GM19463 (cell line): ENCODE measurements around the gene SPATA2L.

Experiments used
- ATAC-seq: cut with Tn5 transposase; IDR thresholded peaks from one replicate; pipeline ENCODE4 v1.9.1; 2021; ENCODE audit warnings: mild to moderate bottlenecking, moderate library complexity; ENCODE audit not compliant: unreplicated experiment

SPATA2L gene, protein sequence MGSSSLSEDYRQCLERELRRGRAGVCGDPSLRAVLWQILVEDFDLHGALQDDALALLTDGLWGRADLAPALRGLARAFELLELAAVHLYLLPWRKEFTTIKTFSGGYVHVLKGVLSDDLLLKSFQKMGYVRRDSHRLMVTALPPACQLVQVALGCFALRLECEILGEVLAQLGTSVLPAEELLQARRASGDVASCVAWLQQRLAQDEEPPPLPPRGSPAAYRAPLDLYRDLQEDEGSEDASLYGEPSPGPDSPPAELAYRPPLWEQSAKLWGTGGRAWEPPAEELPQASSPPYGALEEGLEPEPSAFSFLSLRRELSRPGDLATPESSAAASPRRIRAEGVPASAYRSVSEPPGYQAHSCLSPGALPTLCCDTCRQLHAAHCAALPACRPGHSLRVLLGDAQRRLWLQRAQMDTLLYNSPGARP

DNA sequence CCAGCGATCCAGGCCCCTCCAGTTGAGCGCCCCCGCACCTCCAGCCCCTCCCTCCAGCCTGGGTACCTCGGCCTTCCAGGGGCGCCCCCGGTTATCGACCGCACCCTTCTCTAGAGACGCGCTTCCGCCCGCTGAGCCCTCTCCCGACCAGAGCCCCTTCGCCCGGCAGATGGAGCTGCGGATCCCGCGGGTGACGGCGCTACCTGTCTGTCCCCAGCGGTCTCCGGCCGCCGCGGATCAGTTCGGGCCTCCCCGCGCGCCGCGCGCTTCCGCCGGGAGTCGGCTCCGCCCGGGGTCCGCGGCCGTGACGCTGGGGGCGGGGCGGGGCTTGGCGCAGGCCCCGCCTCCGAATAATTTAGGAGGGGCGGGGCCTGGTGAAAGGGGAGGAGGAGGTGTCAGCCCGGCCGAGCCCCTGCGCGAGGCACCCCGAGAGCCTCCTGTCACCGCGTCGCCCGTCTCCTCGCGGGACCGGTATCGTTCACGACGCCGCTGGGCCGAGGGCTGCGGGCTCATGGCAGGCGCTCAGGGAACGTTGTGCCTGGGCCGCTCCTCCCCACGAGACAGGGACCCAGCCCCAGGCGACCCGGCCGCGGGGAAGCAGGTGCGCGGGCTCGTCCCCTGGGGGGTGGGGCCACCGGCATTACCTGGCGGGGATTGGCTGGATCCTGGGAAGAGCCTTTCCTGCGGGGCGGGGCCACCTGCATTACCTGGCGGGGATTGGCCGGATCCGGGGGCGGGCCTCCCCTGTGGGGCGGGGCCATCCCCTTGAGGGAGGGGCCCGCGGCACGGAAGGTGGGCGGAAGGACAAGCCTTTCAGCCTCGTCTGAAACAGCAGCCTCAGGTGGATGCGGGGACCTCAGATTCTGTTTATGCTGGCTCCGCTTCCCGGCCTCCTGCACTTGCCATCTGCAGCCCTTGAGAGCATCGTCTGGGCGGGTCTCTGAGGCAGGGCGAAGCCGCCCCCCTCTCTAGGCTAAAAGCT, at the start of gene SPATA2L:
Gene SPATA2L, minus strand, starts transcription at position 281 of the 982 bp plus-strand sequence. CDS start 473 bp downstream, outside the sequence.
- peak; percentile 63 for ATAC-seq

DNA sequence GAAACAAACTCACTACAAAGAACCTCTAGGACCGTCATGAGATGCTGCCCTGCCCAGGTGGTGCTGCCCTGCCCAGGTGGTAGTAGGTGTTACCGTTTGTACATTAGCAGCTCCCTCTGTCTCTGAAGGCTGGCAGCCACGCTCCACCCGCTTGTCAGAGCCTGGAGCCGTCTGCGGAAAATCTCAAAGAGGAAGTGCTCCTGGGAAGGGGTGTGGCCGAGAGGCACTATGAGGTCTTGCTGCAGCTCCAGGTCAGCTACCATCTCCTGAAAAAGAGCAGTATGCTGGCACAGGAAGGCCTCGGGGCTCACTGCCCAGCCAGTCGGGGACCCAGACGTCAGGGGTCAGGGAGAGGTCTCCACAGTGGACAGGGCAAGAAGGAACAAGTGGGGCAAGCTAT, 48.1 kb upstream of the SPATA2L start:
- no peak for ATAC-seq

DNA sequence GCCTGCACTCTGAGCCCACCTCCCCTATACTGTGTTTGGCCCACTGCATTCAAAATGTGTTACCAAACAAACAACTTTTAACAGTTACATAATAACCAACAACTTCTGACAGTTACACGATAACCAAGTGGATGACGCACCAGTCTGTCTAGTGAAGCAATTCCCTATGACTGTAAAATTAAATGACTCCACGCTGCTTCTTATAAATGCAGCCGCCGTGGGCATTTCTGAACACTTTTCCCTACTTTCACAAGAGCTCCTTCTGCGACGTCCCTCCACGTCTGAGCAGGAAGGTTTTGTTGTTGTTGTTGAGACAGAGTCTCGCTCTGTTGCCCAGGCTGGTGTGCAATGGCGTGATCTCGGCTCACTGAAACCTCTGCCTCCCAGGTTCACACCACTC, 47.4 kb upstream of the SPATA2L start:
- no peak for ATAC-seq

DNA sequence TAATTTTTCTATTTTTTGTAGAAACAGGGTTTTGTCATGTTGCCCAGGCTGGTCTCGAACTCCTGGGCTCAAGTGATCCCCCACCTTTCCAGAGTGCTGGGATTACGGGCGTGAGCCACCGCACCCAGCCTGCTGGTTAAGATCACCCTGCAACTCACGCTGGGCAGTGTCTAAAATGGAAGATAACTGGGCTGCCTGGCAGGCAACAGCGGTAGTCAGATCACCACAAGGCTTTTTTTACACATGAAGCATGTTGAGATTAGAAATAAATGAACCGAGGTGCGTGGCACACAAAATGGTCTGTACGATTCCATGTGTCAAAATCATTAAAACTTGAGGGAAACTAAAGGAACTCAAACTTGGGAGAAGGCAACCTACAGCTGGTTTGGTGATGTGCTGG, 46.6 kb upstream of the SPATA2L start:
- ATAC-seq: no peak

DNA sequence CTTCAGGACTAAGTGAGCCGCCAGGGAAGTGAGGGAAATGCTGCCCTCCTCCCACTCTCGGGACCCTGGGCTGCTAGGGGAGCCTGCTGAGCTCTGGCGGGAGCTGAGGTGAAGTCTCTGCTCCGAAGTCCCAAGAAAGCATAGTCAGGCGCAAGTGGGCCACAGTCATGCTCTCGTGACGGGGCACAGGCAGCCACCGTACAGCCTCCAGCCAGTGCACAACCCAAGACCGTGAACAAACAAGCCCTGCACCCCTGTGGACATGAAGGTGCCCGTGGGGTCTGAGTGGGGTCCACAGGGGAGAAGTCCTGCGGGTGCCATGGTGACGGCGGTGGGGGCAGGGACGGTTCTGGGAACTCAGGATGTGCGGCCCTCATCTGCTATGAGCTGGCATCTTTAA, 44.5 kb upstream of the SPATA2L start:
- no peak for ATAC-seq

DNA sequence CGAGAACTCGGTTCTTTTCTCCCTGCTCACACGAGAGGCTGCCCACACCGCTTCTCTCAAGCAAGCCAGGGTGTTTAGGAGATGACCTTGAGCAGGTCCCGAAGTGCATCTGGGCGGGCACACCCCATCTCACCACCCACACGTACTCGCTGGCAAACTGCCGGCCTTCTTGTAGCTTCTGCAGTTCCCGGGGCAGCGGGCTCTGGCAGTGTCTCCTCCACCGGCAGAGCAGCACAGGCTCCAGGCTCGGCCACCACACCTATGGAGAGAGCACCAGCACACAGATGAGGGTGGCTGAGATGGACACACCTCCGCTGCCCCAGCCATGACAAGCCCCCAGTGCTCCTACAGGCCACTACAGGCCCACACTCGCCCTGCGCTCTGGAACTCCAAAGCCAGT, 43.3 kb upstream of the SPATA2L start:
- ATAC-seq: no peak

DNA sequence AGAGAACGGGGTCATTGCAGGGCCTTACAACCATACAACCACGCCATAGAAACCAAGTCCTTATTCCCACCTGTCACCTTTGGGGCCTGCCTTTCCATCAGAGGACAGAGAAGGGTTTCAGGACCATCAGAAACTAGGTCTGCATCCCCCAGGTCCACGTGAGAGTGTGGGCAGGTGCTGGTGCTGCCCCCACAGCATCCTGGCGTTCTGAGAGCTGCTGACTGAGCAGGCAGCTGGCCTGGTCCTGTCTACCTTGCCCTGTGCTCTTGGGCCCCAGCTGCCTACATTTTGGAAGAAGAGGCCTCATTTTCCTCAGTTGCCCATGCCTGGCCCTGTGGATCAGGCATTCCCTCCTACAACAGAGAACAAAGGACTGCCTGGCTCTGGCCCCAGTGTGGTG, 41.4 kb upstream of the SPATA2L start:
- no peak for ATAC-seq

DNA sequence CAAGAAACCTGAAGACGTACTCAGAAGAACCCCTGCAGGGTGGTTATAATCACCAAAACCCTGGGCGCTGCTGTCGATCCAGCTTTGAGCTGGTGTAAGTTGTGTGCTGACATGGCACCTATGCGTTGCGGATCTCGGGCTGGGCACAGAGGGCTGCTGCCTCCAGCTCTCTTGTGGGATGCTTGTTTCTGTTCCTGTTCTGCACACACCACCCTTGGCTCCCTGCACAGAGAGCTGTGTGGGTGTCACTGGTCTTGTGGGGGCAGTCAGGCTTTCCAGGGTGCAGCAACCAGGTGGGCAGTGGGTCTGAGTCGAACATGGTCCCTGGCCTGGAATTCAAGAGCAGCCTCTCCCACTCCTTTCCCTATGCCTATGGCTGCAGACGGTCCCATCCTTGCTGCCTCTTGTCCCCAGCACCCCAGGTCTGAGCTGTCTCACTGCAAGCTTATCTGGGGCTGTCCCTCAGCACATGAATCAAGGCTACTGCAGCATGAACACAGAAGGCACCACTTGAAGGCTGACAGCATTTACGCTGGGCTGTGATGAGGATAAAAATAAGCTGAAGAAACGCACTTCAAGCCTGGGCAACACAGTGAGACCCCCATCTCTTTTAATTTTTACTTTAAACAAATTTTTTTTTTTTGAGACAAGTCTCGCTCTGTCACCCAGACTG, 40.0 kb upstream of the SPATA2L start:
- no peak for ATAC-seq

DNA sequence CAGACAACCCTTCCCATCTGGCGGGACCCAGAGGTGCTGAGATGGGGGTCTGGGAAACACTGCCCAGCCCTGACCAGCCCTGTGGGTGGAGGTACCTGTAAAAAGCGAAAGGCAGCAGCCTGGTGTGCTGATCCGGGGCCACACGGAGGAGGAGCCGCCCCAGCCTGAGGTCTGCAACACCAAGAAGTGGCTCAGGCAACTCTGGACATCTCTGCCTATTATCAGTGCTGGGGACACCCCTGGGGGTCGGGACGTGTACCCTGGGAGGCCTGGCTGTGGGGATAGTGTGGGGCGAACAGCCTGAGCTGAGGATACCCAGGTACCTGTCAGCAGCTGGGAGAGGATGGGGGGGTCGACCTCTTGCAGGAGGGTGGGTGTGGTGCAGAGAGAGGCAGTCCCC, 37.9 kb upstream of the SPATA2L start:
- ATAC-seq: no peak

DNA sequence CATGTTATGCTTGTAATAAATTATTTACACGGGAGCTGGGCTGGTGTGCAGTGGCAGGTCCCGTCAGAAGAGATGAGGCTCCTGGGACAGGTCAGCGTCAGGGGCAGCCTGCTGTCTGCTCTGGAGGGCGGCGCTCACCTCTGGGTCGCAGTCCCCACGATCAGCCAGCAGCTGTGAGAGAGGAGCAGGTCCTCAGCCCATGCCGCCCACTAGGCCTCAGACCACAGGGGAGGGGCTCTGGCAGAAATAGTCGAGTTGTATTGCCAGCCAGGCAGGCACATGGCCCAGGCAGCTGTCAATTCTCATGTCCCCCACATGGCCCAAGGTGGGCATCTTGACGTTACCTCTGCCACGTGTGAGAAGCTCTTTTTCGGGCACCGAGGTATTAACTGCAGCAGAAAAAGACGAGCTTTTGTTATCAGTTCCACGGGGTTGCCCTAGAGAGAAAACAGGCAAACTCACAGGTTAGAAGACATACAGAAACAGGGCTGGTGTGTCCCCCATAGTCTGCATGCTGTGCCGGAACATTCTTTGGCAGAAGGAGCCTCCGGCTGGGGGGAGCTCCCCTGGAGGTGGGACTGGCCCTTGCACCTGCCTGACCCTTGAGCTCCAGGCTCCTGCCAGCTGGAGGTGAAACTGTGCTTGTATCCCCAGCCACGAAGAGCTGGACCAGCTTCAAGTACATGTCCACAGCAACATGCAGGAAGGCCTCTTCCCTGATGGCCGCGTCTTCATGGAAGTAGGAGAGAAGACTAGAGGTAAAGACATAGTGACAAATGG, 37.2 kb upstream of the SPATA2L start:
- ATAC-seq: no peak

DNA sequence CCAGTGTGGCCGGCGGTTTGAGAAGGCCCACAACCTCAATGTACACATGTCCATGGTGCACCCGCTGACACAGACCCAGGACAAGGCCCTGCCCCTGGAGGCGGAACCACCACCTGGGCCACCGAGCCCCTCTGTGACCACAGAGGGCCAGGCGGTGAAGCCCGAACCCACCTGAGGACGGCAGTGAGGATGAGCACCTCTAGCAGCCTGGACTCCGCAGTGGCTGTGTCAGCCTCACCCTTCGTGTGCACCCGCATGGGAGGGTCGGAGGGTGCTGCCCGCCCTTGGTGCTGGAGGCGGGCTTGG, 36.5 kb upstream of the SPATA2L start:
- no peak for ATAC-seq

DNA sequence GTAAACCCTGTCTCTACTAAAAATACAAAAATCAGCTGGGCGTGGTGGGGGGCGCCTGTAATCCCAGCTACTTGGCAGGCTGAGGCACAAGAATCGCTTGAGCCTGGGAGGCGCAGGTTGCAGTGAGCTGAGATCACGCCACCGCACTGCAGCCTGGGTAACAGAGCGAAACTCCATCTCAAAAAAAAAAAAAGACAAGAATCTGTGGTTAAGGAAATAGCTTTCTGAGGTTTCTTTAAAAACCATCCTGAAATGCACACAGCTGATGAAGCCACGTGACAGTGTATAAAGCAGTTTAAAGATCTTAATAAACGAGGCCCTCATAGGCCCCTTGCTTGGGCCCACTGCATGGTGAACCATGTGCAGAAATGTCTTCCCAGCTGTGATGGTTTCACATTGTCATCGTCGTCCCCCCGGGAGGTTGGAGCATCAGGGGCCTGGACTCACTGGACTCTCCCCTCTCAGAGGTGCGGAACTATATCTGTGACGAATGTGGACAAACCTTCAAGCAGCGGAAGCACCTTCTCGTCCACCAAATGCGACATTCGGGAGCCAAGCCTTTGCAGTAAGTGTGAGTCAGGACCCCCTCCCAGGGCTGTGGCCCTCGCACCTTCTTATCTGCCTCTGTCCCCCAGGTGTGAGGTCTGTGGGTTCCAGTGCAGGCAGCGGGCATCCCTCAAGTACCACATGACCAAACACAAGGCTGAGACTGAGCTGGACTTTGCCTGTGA, 36.0 kb upstream of the SPATA2L start:
- no peak for ATAC-seq

DNA sequence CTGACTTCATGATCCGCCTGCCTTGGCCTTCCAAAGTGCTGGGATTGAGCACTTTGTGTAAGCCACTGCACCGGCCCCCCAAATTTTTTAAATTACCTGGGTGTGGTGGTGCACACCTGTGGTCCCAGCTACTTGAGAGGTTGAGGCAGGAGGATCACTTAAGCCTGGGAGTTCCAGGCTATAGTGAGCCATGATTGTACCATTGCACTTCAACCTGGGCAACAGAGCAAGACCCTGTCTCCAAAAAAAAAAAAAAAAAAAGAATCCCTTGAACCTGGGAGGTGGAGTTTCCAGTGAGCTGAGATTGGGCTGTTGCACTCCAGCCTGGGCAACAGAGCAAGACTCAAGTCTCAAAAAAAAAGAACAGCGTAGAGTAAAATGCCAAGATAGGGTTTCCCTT, 35.0 kb upstream of the SPATA2L start:
- ATAC-seq: no peak

DNA sequence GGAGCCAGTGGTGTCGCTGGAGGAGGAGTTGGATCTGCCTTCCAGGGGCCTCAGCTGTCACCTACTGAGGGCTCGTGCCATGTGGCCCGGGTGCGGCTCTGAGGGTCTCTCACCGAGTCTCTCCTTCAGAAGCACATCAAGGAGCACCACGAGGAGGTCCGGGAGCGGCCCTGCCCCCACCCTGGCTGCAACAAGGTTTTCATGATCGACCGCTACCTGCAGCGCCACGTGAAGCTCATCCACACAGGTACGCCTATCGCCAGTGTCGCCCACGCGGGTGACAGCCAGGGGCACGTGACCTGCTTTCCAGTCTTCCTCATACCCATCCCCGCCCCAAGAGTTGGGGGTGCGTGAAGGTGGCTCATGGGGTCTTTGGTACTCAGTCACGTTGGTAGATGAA, 32.3 kb upstream of the SPATA2L start:
- no peak for ATAC-seq

DNA sequence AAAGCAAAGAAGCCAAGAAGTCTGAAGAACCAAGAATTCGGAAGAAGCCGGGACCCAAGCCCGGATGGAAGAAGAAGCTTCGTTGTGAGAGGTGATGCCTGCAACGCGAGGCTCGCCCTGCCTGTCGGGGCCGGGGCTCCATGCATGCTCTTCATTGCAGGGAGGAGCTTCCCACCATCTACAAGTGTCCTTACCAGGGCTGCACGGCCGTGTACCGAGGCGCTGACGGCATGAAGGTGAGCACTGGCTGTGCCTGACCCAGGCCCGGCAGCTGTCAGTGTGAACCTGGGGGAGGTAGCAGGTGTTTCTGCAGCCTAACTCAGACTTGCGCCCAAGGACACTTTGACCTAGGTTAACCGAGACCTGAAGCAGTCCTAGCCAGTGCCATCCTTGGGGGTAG, 31.8 kb upstream of the SPATA2L start:
- ATAC-seq: no peak

DNA sequence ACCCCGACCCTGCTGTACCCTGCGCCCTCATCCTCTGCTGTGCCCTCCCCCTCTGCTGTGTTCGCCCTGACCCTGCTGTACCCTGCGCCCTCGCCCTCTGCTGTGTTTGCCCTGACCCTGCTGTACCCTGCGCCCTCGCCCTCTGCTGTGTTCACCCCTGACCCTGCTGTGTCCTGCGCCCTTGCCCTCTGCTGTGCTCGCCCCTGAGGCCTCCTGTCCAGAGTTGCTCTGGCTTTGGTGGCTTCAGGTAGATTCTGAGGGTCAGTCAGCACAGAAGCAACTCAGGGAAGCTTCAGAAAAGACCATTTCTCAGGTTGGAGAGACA, 31.4 kb upstream of the SPATA2L start:
- no peak for ATAC-seq

DNA sequence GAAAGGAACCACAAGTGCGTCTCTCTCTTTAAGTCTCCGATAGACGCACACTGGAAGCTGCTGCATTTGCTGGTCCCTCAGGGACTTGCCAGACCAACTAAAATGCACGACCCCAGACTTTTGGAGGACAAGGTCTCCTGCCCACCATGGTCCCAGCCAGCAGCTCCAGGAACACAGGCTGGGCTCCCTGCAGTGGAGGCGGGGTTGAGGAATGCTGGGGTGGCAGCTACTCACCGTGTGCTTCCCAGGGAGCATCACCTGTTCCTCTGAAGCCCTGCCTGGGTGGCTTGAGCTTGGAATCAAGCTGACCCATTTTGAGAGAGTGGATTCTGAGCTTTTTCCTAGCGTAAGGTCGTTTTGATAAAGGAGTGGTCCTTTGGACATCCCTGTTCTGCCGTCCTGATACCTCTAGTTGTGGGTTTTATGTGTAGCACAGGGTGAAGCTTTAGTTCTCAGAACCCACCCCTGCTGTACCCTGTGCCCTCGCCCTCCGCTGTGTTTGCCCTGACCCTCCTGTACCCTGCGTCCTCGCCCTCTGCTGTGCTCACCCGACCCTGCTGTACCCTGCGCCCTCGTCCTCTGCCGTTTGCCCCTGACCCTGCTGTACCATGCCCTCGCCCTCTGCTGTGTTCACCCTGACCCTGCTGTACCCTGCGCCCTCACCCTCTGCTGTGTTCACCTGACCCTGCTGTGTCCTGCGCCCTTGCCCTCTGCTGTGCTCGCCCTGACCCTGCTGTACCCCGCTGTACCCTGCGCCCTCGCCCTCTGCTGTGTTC, 30.8 kb upstream of the SPATA2L start:
- ATAC-seq: no peak

DNA sequence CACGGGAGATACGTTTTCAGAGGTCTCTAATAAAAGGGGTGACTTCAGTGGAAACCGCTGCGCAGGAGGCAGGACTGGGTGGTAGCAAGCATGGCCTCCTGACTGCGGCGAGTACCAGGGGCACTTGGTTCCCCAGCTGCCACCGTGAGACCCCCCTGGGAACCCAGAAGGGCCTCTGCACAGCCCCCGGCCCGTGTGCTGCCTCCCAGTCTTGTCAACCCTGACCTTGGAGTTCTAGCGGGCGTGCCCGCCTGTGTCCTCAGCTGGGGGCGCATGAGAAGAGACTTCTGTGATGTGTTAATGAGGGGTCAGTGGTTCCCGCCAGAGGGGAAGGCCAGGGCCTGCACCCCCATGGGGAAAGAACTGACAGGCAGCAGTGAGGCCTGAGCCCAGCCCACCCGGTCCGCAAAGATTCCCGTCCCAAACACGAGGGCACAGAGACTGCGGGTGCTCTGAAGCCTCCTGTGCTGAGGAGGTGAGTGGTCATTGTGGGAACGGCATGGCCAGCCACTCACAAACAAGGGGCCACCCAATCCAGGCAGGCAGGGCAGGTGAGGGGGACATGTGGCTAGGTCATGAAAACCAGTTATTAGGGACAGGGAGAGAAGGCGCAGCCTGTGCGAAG, 29.2 kb upstream of the SPATA2L start:
- no peak for ATAC-seq
